CD14-positive monocyte (primary cell): ENCODE measurements around the gene ZNF282. TPM values are rescaled to one million over a fixed set of nuclear protein-coding genes. Genes with fewer than 3 reads are reported as not detected.

ENCODE experiments used
- DNase-seq, 3 donors: peaks; one replicate each; pipeline ENCODE4 v3.0.0-alpha.2; 2011 to 2022
- H2AFZ ChIP-seq: 2 replicates; pipeline ENCODE4 v1.6.0; 2012; ENCODE audit warnings: mild to moderate bottlenecking, low read depth, low read length, inconsistent platforms; ENCODE audit not compliant: insufficient read depth, poor library complexity, severe bottlenecking
- H3K27ac ChIP-seq, 2 donors: 1 replicate in 1 of 2; 2 replicates in 1 of 2; pipeline ENCODE4 v1.5.1; 2012 to 2013; ENCODE audit warnings: low read length in 2 of 2, control low read depth in 1 of 2, inconsistent platforms in 1 of 2, low read depth in 1 of 2, mild to moderate bottlenecking in 1 of 2
- H3K27me3 ChIP-seq, 2 donors: one replicate each; pipeline versions ENCODE4 v1.6.0 to v1.6.1; 2011 to 2013; ENCODE audit warnings: low read length in 2 of 2; ENCODE audit not compliant: control insufficient read depth in 2 of 2, insufficient read depth in 2 of 2
- H3K36me3 ChIP-seq, 2 donors: replicated peaks in 1 of 2; 1 replicate in 1 of 2; 2 replicates in 1 of 2; pipeline versions ENCODE4 v1.5.1 to v1.6.1; 2012 to 2013; ENCODE audit warnings: low read length in 2 of 2, control low read depth in 1 of 2, inconsistent platforms in 1 of 2, mild to moderate bottlenecking in 1 of 2; ENCODE audit not compliant: insufficient read depth in 2 of 2, control insufficient read depth in 1 of 2
- H3K4me1 ChIP-seq, 2 donors: 1 replicate in 1 of 2; 2 replicates in 1 of 2; pipeline versions ENCODE4 v1.5.1 to v1.6.1; 2012 to 2013; ENCODE audit warnings: low read length in 2 of 2, control low read depth in 1 of 2, inconsistent platforms in 1 of 2, mild to moderate bottlenecking in 1 of 2, moderate library complexity in 1 of 2; ENCODE audit not compliant: insufficient read depth in 2 of 2, control insufficient read depth in 1 of 2
- H3K4me2 ChIP-seq: replicated peaks from 2 replicates; pipeline ENCODE3; 2012; ENCODE audit warnings: low read length, moderate library complexity, mild to moderate bottlenecking; ENCODE audit not compliant: poor library complexity, severe bottlenecking; ENCODE audit errors: extremely low read depth
- H3K4me3 ChIP-seq, 3 experiments: fragments of 200-600 bp in 1 of 3; sonication (generic) in 1 of 3; replicated peaks in 1 of 3; 1 replicate in 2 of 3; 2 replicates in 1 of 3; pipeline ENCODE4 v1.5.1; 2011 to 2013; ENCODE audit warnings: low read length in 3 of 3, mild to moderate bottlenecking in 3 of 3, control low read depth in 2 of 3, low read depth in 2 of 3, inconsistent platforms in 1 of 3, moderate library complexity in 1 of 3
- H3K79me2 ChIP-seq: 2 replicates; pipeline ENCODE4 v1.6.0; 2012; ENCODE audit warnings: mild to moderate bottlenecking, control low read depth, inconsistent platforms, low read length, moderate library complexity; ENCODE audit not compliant: insufficient read depth
- H3K9ac ChIP-seq: 2 replicates; pipeline ENCODE4 v1.6.0; 2017; ENCODE audit warnings: low read length, mild to moderate bottlenecking; ENCODE audit not compliant: insufficient read depth, poor library complexity, severe bottlenecking
- H3K9me3 ChIP-seq, 2 donors: replicated peaks in 1 of 2; 1 replicate in 1 of 2; 2 replicates in 1 of 2; pipeline versions ENCODE4 v1.5.1 to v1.6.1; 2012 to 2013; ENCODE audit warnings: low read length in 2 of 2, control low read depth in 1 of 2; ENCODE audit not compliant: control insufficient read depth in 1 of 2, insufficient read depth in 1 of 2
- H4K20me1 ChIP-seq: 2 replicates; pipeline ENCODE4 v1.6.0; 2012; ENCODE audit warnings: mild to moderate bottlenecking, low read length, control low read depth, moderate library complexity; ENCODE audit not compliant: insufficient read depth
- H3K27ac Mint-ChIP-seq, 7 donors: one replicate each; pipeline ENCODE4 v1.8.0; 2020; ENCODE audit warnings: mild to moderate bottlenecking in 7 of 7, mixed read lengths in 7 of 7, moderate library complexity in 6 of 7, inconsistent platforms in 2 of 7
- H3K27me3 Mint-ChIP-seq, 3 donors: one replicate each; pipeline ENCODE4 v1.8.0; 2021 to 2022; ENCODE audit warnings: low read depth in 3 of 3, mild to moderate bottlenecking in 3 of 3, mixed read lengths in 3 of 3, moderate library complexity in 3 of 3, inconsistent platforms in 1 of 3
- H3K36me3 Mint-ChIP-seq, 2 donors: one replicate each; pipeline ENCODE4 v1.8.0; 2020; ENCODE audit warnings: mixed read lengths in 2 of 2, inconsistent platforms in 1 of 2, mild to moderate bottlenecking in 1 of 2
- H3K4me1 Mint-ChIP-seq: one replicate; pipeline ENCODE4 v1.8.0; 2020; ENCODE audit warnings: mild to moderate bottlenecking, mixed read lengths
- H3K4me3 Mint-ChIP-seq, 2 donors: one replicate each; pipeline ENCODE4 v1.8.0; 2020; ENCODE audit warnings: mild to moderate bottlenecking in 2 of 2, mixed read lengths in 2 of 2, moderate library complexity in 1 of 2
- H3K9me3 Mint-ChIP-seq, 7 donors: one replicate each; pipeline ENCODE4 v1.8.0; 2020 to 2022; ENCODE audit warnings: mixed read lengths in 7 of 7, mild to moderate bottlenecking in 6 of 7, moderate library complexity in 6 of 7, inconsistent platforms in 2 of 7
- CTCF ChIP-seq: fragments of 200-600 bp; IDR thresholded peaks from one replicate; pipeline ENCODE4 v1.8.0; 2022; ENCODE audit warnings: antibody characterized with exemption, mild to moderate bottlenecking
- WGBS: methylation state at CpG from one replicate; pipeline ENCODE4 v1.1.5; 2013; ENCODE audit warnings: missing lambda C conversion rate; ENCODE audit not compliant: insufficient coverage; 5-methylcytosine and 5-hydroxymethylcytosine counted together
- intact Hi-C, 2 donors: fragments of 100-400 bp; cut with micrococcal nuclease; formaldehyde crosslinking; loops; one replicate each; pipeline versions ENCODE4 v1.15.0 to v1.15.1; 2023
- polyA plus RNA-seq, 3 donors: library from polyadenylated mRNA; depleted of rRNA in 1 of 3; unstranded in 2 of 3; stranded (reverse) in 1 of 3; fragments of 300-500 nt in 2 of 3; fragments of >200 nt in 1 of 3; fragmentation: Illumina TruSeq in 2 of 3; gene quantifications; 1 replicate in 2 of 3; 2 replicates in 1 of 3; pipeline ENCODE4 v1.2.3, GENCODE V29; 2012 to 2021

ZNF282 gene
- polyA plus RNA-seq, 3 donors: 0.51 to 6.2 (median 0.86) TPM

- Histone ChIP-seq H3K79me2 (no peaks in the 10 kb centered on the region), H3K36me3 (peaks cover 52 to 92% of the 10 kb centered on the region in 2 donors), H3K27me3 (no peaks in the 10 kb centered on the region), H2AFZ (no peak overlapping the region), H4K20me1 (no peaks in the 10 kb centered on the region), H3K4me2 (no peak overlapping the region), H3K9ac (no peak overlapping the region), H3K4me3 (no peak overlapping the region), H3K9me3 (no peaks in the 10 kb centered on the region), H3K27ac (no peak overlapping the region), H3K4me1 (no peaks in the 10 kb centered on the region)
- no peak overlapping the region for H3K27ac Mint-ChIP-seq
- H3K9me3 Mint-ChIP-seq: no peaks in the 10 kb centered on the region
- H3K4me3 Mint-ChIP-seq: no peak overlapping the region
- no peak for DNase-seq
- no peaks in the 10 kb centered on the region for H3K4me1 Mint-ChIP-seq
- H3K36me3 Mint-ChIP-seq: peaks cover 52 to 85% of the 10 kb centered on the region in 2 donors
- intact Hi-C loops: no loop called here
- TF ChIP-seq CTCF: no peak
- H3K27me3 Mint-ChIP-seq: no peaks in the 10 kb centered on the region
- WGBS: 88% methylated on average over 2 of the region's 9 CpGs
Measured at GRCh38 chr7:149171892-149172533, 23.3 kb upstream of the ZNF282 start.

- H3K4me2 ChIP-seq: no peak overlapping the region
- DNase-seq: no peak
- Mint-ChIP-seq H3K36me3 (peaks cover 52 to 85% of the 10 kb centered on the region in 2 donors), H3K9me3 (no peaks in the 10 kb centered on the region), H3K27ac (peak overlapping the region in 1 of 7 donors; percentile 21), H3K4me3 (no peak overlapping the region), H3K27me3 (no peaks in the 10 kb centered on the region), H3K4me1 (no peaks in the 10 kb centered on the region)
- intact Hi-C loops: no loop called here
- TF ChIP-seq CTCF: no peak
- H2AFZ ChIP-seq: no peak overlapping the region
- H3K27ac ChIP-seq: no peak overlapping the region
- no peaks in the 10 kb centered on the region for H3K79me2 ChIP-seq
- no peaks in the 10 kb centered on the region for H4K20me1 ChIP-seq
- H3K27me3 ChIP-seq: no peaks in the 10 kb centered on the region
- WGBS: no CpG with 5 or more reads among the region's 1 CpG
- no peak overlapping the region for H3K9ac ChIP-seq
- H3K36me3 ChIP-seq: peaks cover 54 to 92% of the 10 kb centered on the region in 2 donors
- no peak overlapping the region for H3K4me3 ChIP-seq
- H3K9me3 ChIP-seq: no peaks in the 10 kb centered on the region
- no peaks in the 10 kb centered on the region for H3K4me1 ChIP-seq
Measured at GRCh38 chr7:149172534-149172920, 22.8 kb upstream of the ZNF282 start.
